Activated T-cell treated with anti-CD3 and anti-CD28 coated beads, Interleukin-2, amount 50 U/mL, for 24 hours (primary cell): ENCODE data around the gene POU6F2.
"Not testable (repeated sequence)": the region's sequence is repeated elsewhere in the genome, so short reads cannot be mapped to it uniquely, and the experiment has no call there.

Experiments used
- DNase-seq: peaks from one replicate; pipeline ENCODE4 v3.0.0-alpha.2; 2020
- H3K27ac Mint-ChIP-seq: 2 replicates; pipeline ENCODE4 v1.8.0; 2020; ENCODE audit warnings: mild to moderate bottlenecking, mixed read lengths
- H3K27me3 Mint-ChIP-seq: 2 replicates; pipeline ENCODE4 v1.8.0; 2020; ENCODE audit warnings: mixed read lengths
- H3K36me3 Mint-ChIP-seq: 2 replicates; pipeline ENCODE4 v1.8.0; 2020; ENCODE audit warnings: low read depth, mixed read lengths
- H3K4me1 Mint-ChIP-seq: 2 replicates; pipeline ENCODE4 v1.8.0; 2020; ENCODE audit warnings: low read depth, mixed read lengths
- H3K4me3 Mint-ChIP-seq: 2 replicates; pipeline ENCODE4 v1.8.0; 2020; ENCODE audit warnings: mild to moderate bottlenecking, moderate library complexity, mixed read lengths
- H3K9me3 Mint-ChIP-seq: 2 replicates; pipeline ENCODE4 v1.8.0; 2020; ENCODE audit warnings: mixed read lengths

POU6F2 gene

DNA sequence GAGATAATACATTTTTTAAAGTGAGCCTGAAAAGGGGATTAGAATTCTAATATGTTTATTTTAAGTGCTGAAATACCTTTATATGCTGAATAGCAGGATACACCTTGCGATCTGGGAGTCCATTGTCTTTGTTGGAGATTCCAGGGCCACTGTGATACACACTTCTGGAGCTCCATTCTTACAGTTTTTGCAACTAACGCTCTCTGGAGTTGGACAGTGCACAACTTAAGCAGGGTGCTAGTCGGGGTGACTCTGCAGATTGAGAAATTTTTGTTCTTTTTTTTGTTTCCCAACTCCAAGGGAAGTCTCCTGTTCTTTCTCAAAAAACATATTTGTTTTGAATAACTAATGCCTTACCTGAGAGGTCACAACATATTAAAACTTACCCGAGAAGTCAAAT, 23.7 kb upstream of the POU6F2 start:
- Mint-ChIP-seq H3K9me3 (no peaks in the 10 kb centered on the region), H3K4me1 (no peaks in the 10 kb centered on the region), H3K27ac (no peak overlapping the region), H3K27me3 (peaks cover 30% of the 10 kb centered on the region), H3K4me3 (no peak overlapping the region), H3K36me3 (no peaks in the 10 kb centered on the region)
- no peak for DNase-seq

DNA sequence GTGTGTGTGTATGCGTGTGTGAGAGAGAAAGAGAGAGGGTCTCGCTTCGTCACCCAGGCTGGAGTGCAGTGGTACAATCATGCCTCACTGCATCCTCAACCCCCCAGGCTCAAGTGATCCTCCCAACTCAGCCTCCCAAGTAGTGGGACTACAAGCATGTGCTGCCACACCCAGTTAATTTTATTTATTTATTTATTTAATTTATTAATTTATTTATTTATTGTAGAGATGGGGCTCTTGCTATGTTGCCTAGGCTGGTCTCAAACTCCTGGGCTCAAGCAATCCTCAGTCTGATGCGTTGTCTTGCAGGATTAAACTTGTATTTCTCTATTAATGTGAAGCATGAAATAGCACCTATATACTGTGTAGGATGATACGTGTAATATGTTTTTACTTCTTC, 21.8 kb upstream of the POU6F2 start:
- no peaks in the 10 kb centered on the region for H3K9me3 Mint-ChIP-seq
- H3K4me3 Mint-ChIP-seq: no peak overlapping the region
- no peaks in the 10 kb centered on the region for H3K4me1 Mint-ChIP-seq
- H3K27me3 Mint-ChIP-seq: peaks cover 32% of the 10 kb centered on the region
- DNase-seq: no peak
- H3K27ac Mint-ChIP-seq: no peak overlapping the region
- no peaks in the 10 kb centered on the region for H3K36me3 Mint-ChIP-seq

DNA sequence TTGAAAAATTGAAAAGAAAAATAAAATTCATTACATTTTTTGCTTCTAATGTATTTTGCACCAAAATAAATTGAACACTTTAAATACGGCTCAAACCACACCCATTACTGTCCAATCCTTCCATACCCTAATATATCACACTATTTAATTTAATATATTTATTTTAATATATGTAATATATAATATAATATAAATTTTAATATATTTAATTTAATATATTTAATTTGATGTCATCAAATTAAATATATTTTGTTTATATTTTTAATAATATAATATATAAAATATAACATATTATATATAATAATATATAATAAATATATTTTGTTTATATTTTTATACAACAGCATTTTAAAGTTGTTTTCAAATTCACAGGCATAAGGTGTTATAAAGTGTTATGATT, 15.7 kb upstream of the POU6F2 start:
- H3K27ac Mint-ChIP-seq: no peak overlapping the region
- no peak overlapping the region for H3K4me3 Mint-ChIP-seq
- DNase-seq: no peak
- H3K27me3 Mint-ChIP-seq: peaks cover 14% of the 10 kb centered on the region
- H3K36me3 Mint-ChIP-seq: no peaks in the 10 kb centered on the region
- no peaks in the 10 kb centered on the region for H3K9me3 Mint-ChIP-seq
- no peaks in the 10 kb centered on the region for H3K4me1 Mint-ChIP-seq

DNA sequence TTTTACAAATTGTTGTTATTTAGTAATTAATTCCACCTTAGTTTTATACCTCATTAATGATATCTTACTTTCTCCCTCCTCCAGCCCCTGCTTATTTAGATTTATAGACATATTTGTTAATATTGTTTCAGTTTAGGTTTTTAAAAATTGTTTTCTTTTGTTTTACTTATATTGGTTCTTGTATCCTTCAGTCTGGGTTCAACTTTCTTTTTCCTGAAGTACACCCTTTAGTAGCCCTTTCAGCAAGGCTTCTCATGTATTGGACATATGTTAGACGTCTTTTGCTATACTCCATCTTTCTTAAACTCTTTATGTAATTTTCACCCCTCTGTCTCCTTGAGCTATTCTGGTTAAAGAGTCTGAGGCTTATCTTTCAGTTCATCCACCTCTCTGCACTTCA, 12.8 kb upstream of the POU6F2 start:
- Mint-ChIP-seq H3K27me3 (peaks cover 9% of the 10 kb centered on the region), H3K4me3 (no peak overlapping the region), H3K36me3 (no peaks in the 10 kb centered on the region), H3K4me1 (no peaks in the 10 kb centered on the region), H3K27ac (no peak overlapping the region), H3K9me3 (no peaks in the 10 kb centered on the region)
- no peak for DNase-seq

DNA sequence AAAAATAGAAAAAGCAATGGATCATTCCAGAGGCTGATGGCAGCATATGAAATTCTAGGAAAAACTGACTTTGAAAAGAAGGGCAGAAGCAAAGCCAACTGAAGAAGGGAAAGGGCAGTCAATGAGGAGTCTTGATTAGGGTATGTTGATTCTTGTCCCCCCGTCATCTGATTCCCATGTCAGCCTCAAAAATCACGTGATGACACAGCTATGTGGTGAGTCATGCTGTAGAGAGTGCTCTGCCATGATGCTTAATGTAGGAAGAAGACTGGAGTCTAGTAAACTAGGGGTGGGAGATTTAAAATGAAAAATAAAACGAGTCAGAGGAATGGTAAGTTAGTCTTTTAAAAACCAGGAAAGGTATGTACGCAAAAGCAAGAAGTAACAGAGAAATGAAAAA, 3.9 kb upstream of the POU6F2 start:
- no peaks in the 10 kb centered on the region for H3K9me3 Mint-ChIP-seq
- no peaks in the 10 kb centered on the region for H3K4me1 Mint-ChIP-seq
- peaks cover 43% of the 10 kb centered on the region for H3K27me3 Mint-ChIP-seq
- H3K4me3 Mint-ChIP-seq: no peak overlapping the region
- no peak overlapping the region for H3K27ac Mint-ChIP-seq
- no peak for DNase-seq
- H3K36me3 Mint-ChIP-seq: no peaks in the 10 kb centered on the region

DNA sequence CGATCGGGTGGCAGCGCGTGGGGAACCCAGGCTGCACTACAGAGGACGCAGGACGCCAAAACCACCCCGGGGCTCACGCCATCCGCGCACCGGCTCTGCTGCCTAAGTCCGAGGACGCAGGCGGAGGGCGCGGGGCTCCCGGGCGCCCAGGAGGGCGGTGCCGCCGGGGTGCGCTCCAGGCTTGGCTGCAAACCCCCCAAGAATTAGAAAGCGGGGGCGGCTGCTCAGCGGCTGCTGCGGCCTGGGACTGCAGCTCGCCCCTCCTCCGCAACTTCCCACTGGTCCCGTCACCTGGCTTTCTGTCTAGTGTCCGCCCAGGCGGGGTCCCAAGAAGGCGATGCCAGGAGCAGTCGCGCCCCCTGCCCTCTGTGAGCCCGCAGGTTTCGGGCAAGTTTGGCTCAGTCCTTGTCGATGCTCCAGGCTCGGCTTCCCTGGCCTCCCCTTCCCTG, 1.7 kb upstream of the POU6F2 start:
- H3K4me1 Mint-ChIP-seq: no peaks in the 10 kb centered on the region
- no peak overlapping the region for H3K27ac Mint-ChIP-seq
- no peaks in the 10 kb centered on the region for H3K9me3 Mint-ChIP-seq
- H3K36me3 Mint-ChIP-seq: no peaks in the 10 kb centered on the region
- H3K27me3 Mint-ChIP-seq: peaks cover 50% of the 10 kb centered on the region
- H3K4me3 Mint-ChIP-seq: no peak overlapping the region
- no peak for DNase-seq

DNA sequence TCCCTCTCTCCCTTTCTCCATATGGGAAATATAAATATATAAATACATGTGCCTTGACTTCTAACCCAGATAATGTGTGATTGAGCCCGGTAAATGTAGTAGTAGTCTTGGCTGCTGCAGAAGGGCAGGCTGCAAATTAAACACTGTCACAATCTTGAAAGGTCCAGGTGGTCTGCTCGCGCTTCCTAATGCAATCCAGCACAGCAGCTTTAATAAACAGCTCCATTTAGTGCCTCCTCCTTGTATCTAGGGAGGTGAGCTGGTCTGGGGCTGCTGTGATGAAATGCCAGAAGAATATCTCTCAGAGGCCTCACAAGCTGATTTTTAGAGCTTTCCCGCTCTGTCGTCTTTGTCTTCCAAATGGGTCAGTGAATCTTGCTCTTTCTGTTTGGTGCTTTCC, 782 bp downstream of the POU6F2 start:
- no peak for DNase-seq
- H3K36me3 Mint-ChIP-seq: no peaks in the 10 kb centered on the region
- no peaks in the 10 kb centered on the region for H3K9me3 Mint-ChIP-seq
- H3K27ac Mint-ChIP-seq: no peak overlapping the region
- H3K4me3 Mint-ChIP-seq: no peak overlapping the region
- peaks cover 56% of the 10 kb centered on the region for H3K27me3 Mint-ChIP-seq
- H3K4me1 Mint-ChIP-seq: no peaks in the 10 kb centered on the region

DNA sequence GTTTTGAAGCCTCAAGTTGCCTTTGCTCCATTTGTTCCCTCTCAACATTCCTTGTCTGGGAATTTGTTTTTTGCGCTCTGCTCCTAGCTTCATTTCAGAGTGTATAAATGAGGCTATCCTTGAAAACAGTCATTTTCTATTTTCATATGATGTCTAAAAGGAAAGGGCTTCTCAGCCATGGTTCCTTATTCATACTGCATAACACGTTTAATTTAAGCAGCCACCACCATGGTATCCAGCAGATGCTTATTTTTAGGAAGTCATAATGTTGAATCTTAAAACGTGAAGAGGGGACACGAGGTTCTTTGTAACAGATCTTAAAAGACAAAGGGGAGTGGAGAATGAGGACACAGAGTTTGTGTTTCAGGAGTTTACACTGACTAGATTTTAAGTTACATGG, 14.5 kb downstream of the POU6F2 start:
- Mint-ChIP-seq H3K27me3 (peaks cover 19% of the 10 kb centered on the region), H3K9me3 (no peaks in the 10 kb centered on the region), H3K4me3 (no peak overlapping the region), H3K4me1 (no peaks in the 10 kb centered on the region), H3K36me3 (no peaks in the 10 kb centered on the region), H3K27ac (no peak overlapping the region)
- no peak for DNase-seq

DNA sequence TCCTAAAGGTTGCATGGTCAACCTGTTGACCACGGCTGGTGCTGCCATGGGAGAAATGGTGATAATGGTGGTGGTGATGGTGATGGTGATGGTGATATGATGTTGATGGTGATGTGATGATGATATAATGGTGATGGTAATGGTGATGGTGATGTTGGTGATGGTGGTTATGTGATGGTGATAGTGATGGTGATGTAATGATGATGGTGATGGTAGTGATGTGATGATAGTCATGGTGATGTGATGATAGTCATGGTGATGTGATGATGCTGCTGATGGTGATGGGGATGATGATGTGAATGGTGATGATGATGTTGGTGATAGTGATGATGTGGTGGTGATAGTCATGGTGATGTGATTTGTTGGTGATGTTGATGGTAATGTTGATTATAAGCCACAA, 23.9 kb downstream of the POU6F2 start:
- Mint-ChIP-seq H3K4me1 (no peaks in the 10 kb centered on the region), H3K9me3 (no peaks in the 10 kb centered on the region), H3K4me3 (no peak overlapping the region), H3K36me3 (no peaks in the 10 kb centered on the region), H3K27me3 (peaks cover 7% of the 10 kb centered on the region), H3K27ac (no peak overlapping the region)
- DNase-seq: no peak

DNA sequence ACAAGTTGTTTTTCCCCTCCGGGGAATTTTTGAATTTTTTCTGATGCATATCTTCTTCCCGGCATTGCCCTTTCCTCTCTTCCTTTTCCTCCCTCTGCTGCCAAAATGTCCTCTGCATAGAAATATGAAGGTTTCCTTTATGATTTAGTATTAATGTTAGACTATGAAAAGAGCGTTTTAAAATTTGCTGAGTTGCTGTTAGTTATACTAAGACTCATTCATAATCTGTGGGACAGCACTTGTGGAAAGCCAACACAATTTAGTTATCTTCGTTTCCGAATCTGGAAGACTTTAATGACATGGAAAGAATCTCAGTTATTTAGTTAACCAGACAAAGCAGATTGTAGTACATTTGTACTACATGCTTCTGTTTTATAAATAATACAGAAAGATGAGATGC, 25.0 kb downstream of the POU6F2 start:
- H3K9me3 Mint-ChIP-seq: no peaks in the 10 kb centered on the region
- H3K27ac Mint-ChIP-seq: no peak overlapping the region
- H3K4me3 Mint-ChIP-seq: no peak overlapping the region
- H3K4me1 Mint-ChIP-seq: no peaks in the 10 kb centered on the region
- no peak for DNase-seq
- no peaks in the 10 kb centered on the region for H3K36me3 Mint-ChIP-seq
- H3K27me3 Mint-ChIP-seq: peaks cover 7% of the 10 kb centered on the region

DNA sequence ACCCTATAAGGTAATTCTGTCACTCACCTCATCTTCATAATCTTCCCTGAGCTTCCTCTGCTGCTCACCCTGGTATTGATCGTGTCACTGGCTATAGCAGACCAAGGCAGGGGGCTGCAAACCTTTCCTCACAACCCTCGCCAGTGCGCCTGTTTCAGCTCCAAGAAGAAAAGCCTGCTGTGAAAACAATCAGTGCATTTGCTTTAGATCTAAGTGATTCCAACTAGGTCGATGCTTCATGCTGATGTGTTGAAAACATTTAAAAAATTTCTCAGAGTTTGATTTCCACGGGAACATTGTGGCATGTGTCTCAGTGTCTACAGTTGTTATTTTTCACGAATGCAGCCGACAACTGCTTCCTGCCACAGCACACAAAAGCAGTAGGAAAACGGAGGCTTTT, 27.3 kb downstream of the POU6F2 start:
- H3K36me3 Mint-ChIP-seq: no peaks in the 10 kb centered on the region
- H3K4me3 Mint-ChIP-seq: no peak overlapping the region
- H3K4me1 Mint-ChIP-seq: no peaks in the 10 kb centered on the region
- no peak overlapping the region for H3K27ac Mint-ChIP-seq
- H3K9me3 Mint-ChIP-seq: no peaks in the 10 kb centered on the region
- DNase-seq: no peak
- H3K27me3 Mint-ChIP-seq: peaks cover 3% of the 10 kb centered on the region

DNA sequence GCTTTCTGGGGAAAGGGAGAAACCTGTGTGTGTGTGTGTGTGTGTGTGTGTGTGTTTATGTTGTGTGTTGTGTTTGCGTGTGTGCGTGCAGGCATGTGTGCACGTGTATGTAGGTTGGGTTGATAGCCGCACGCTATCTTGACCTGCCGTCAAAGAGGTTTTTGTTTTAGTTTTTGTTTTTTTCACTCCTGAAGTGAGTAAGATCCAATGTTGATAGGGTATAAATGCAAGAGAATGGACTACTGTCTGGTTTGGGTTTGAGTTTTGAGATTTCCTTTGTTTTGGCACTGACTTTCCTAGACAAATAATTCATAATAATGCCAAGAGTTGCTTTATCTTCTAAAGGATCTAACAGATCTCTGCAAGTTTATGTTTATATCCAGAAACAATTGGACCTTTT, 27.8 kb downstream of the POU6F2 start:
- Mint-ChIP-seq H3K9me3 (no peaks in the 10 kb centered on the region), H3K4me3 (no peak overlapping the region), H3K36me3 (no peaks in the 10 kb centered on the region), H3K27me3 (peaks cover 3% of the 10 kb centered on the region), H3K27ac (no peak overlapping the region), H3K4me1 (no peaks in the 10 kb centered on the region)
- no peak for DNase-seq

DNA sequence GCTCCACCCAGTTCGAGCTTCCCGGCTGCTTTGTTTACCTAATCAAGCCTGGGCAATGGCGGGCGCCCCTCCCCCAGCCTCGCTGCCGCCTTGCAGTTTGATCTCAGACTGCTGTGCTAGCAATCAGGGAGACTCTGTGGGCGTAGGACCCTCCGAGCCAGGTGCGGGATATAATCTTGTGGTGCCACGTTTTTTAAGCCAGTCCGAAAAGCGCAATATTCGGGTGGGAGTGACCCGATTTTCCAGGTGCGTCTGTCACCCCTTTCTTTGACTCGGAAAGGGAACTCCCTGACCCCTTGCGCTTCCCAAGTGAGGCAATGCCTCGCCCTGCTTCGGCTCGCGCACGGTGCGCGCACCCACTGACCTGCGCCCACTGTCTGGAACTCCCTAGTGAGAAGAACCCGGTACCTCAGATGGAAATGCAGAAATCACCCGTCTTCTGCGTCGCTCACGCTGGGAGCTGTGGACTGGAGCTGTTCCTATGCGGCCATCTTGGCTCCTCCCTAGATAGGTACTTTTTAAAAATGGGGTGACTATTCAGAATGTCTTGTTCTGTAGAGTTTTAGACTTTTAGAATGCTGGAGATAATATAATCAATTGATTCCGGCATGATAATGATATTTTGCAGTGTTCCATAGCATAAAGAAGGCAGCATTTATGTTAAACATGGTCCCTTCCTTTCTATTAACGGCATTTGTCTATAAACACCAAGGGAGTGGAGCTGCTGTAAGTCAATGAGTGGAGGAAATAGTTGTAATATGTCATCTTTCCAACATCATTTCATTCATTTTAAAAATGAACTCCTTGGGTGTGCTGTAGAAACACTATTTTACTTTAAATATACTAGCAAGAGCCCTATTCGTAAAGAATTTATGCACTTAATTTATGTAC, 35.6 kb downstream of the POU6F2 start:
- H3K9me3 Mint-ChIP-seq, H3K27ac Mint-ChIP-seq, H3K27me3 Mint-ChIP-seq: not testable (repeated sequence)

DNA sequence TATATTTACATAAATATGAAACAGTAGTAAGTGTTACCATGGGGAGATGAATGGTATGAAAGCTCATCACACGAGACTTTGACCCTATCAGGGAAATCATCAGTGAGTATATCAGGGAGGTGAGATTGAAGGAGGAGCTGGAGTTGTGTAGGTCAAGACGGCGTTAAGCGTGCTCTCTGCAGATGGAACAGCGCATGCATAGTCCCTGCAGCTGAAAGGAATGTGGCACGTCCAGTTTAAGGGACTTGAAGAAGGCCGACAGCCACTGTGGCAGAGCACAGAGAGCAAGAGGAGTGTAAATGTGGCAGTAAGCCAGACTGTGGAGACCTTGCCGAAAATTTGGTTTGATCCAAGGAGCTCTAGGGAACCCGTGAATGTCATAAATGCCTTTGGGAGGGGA, 38.9 kb downstream of the POU6F2 start:
- no peaks in the 10 kb centered on the region for H3K27me3 Mint-ChIP-seq
- no peak for DNase-seq
- H3K4me1 Mint-ChIP-seq: no peaks in the 10 kb centered on the region
- H3K9me3 Mint-ChIP-seq: no peaks in the 10 kb centered on the region
- H3K36me3 Mint-ChIP-seq: no peaks in the 10 kb centered on the region
- no peak overlapping the region for H3K27ac Mint-ChIP-seq
- H3K4me3 Mint-ChIP-seq: no peak overlapping the region

More for the DNA sequence above, 35.6 kb downstream of the POU6F2 start:
- not testable (repeated sequence) for H3K4me3 Mint-ChIP-seq, H3K4me1 Mint-ChIP-seq, DNase-seq, H3K36me3 Mint-ChIP-seq

DNA sequence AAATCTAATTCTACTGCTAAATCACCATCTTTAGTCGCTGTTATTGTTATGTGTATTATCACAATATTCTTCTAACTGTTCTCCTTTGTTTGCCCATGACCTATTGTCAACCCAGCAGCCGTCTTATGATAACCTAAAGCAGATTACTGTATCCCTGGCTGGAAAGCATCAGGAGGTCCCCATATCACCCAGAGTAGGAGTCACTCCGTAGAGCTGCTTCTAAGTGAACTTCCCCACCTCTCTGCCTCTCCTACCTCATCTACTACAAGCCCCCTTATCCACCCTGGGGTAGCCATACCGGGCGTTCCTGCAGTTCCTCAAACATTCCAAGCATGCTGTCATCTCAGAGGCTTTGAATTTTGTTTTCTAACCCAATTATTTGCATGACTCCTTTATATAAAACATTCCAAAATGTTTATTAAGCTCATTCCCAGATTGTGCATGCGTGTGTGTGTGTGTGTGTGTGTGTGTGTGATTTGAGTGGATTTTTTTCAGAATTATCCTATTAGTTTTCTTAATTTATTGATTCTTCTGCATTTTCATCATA, 39.7 kb downstream of the POU6F2 start:
- Mint-ChIP-seq H3K27ac (no peak overlapping the region), H3K36me3 (no peaks in the 10 kb centered on the region), H3K9me3 (no peaks in the 10 kb centered on the region), H3K4me3 (no peak overlapping the region), H3K27me3 (no peaks in the 10 kb centered on the region), H3K4me1 (no peaks in the 10 kb centered on the region)
- no peak for DNase-seq
